Effector memory CD8-positive, alpha-beta T cell (primary cell): ENCODE data around the gene CDH23.

Experiments used
- ATAC-seq: fragments of 150-1000 bp; cut with Tn5 transposase; replicated peaks from 2 replicates; pipeline ENCODE4 v1.10.0; 2021; ENCODE audit warnings: mild to moderate bottlenecking, moderate library complexity
- DNase-seq, 3 experiments: peaks; one replicate each; pipeline ENCODE4 v3.0.0; 2021
- H3K27ac Mint-ChIP-seq, 2 donors: one replicate each; pipeline ENCODE4 v1.8.0; 2022; ENCODE audit warnings: mild to moderate bottlenecking in 2 of 2, mixed read lengths in 2 of 2, moderate library complexity in 2 of 2
- H3K27me3 Mint-ChIP-seq, 2 donors: one replicate each; pipeline ENCODE4 v1.8.0; 2022; ENCODE audit warnings: mixed read lengths in 2 of 2
- H3K36me3 Mint-ChIP-seq: one replicate; pipeline ENCODE4 v1.8.0; 2022; ENCODE audit warnings: mild to moderate bottlenecking, moderate library complexity, mixed read lengths; ENCODE audit not compliant: insufficient read depth
- H3K4me1 Mint-ChIP-seq, 2 donors: one replicate each; pipeline ENCODE4 v1.8.0; 2022; ENCODE audit warnings: low read depth in 2 of 2, mixed read lengths in 2 of 2
- H3K4me3 Mint-ChIP-seq, 2 donors: one replicate each; pipeline ENCODE4 v1.8.0; 2022; ENCODE audit warnings: mild to moderate bottlenecking in 2 of 2, mixed read lengths in 2 of 2, moderate library complexity in 2 of 2
- H3K9me3 Mint-ChIP-seq, 2 donors: one replicate each; pipeline ENCODE4 v1.8.0; 2022; ENCODE audit warnings: mixed read lengths in 2 of 2

The CDH23 gene

DNA sequence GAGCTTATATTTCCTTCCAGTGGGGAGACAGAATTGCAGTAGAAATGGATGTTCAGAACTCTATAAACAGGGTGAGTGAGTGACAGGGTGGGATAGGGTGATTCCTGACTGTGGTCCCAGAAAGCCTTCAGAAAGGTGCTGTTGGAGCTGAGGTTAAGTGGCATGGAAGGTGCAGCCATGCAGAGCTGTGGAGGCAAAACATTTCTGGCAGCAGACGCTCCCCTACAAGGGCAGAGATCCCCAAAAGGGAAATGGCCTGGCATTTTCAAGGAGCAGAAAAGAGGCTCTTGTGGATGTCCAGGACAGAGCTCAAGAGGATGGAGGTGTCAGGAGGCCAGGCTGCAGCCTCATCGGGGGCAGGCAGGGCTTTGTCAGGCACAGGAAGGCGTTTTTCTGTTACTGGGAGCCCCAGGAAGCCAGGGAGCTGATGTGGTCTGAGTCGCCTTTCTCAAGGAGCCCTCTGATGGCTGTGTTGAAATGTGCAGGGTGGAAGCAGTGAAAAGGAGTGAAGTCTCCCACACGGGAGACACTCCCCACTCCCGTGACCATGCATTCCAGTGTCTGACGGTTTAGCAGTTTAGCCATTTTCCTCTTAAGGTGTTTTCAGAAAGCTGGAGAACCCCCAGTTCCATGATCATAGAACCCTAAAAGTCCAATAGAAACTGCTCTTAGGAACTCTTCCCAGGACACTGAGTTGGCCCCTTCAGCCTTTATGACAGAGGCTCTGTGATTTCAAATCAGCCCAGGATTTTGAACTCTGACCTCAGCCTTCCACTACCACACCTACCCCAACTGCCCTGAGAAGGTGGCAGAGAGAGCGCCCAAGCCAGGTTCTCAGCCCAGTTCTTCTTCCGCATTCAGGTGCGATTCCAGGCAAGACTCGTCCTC, 226.6 kb downstream of the CDH23 start:
- no peak for DNase-seq
- no peak for ATAC-seq
- Mint-ChIP-seq H3K27me3 (peaks cover 12 to 60% of the 10 kb centered on the region in 2 donors), H3K4me3 (no peak overlapping the region), H3K27ac (no peak overlapping the region), H3K9me3 (no peaks in the 10 kb centered on the region), H3K4me1 (peaks cover 0 to 2% of the 10 kb centered on the region in 2 donors), H3K36me3 (peaks cover 2% of the 10 kb centered on the region)

DNA sequence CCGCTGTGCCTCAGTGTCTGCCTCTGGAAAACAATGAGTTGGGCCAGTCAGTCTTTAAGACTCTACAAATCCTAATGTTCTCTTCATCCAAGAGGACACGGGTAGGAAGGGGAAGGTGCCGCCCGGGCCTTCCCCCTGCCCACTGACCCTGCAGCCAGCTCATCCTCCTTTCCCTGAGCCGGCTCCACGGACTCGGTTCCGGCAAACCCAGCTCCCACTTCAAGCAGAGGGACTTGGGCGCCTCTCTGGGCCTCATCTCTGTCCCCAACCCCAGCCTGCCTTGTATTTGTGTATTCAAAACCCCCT, 227.2 kb downstream of the CDH23 start:
- Mint-ChIP-seq H3K9me3 (no peaks in the 10 kb centered on the region), H3K4me3 (no peak overlapping the region), H3K27me3 (peaks cover 14 to 55% of the 10 kb centered on the region in 2 donors), H3K27ac (no peak overlapping the region), H3K4me1 (peaks cover 0 to 2% of the 10 kb centered on the region in 2 donors), H3K36me3 (peaks cover 2% of the 10 kb centered on the region)
- DNase-seq: no peak
- no peak for ATAC-seq

GRCh38 chr10:71625445-71626175, 228.9 kb downstream of the CDH23 start:
- H3K9me3 Mint-ChIP-seq: no peaks in the 10 kb centered on the region
- no peaks in the 10 kb centered on the region for H3K36me3 Mint-ChIP-seq
- H3K4me3 Mint-ChIP-seq: no peak overlapping the region
- ATAC-seq: no peak
- peaks cover 0 to 2% of the 10 kb centered on the region in 2 donors for H3K4me1 Mint-ChIP-seq
- no peak for DNase-seq
- H3K27me3 Mint-ChIP-seq: peaks cover 20 to 50% of the 10 kb centered on the region in 2 donors
- H3K27ac Mint-ChIP-seq: no peak overlapping the region

GRCh38 chr10:71627230-71627939, 230.7 kb downstream of the CDH23 start:
- Mint-ChIP-seq H3K27ac (no peak overlapping the region), H3K4me1 (peaks cover 0 to 2% of the 10 kb centered on the region in 2 donors), H3K9me3 (no peaks in the 10 kb centered on the region), H3K4me3 (no peak overlapping the region), H3K36me3 (no peaks in the 10 kb centered on the region), H3K27me3 (peaks cover 20 to 32% of the 10 kb centered on the region in 2 donors)
- no peak for DNase-seq
- ATAC-seq: no peak

- Mint-ChIP-seq H3K4me3 (no peak overlapping the region), H3K9me3 (no peaks in the 10 kb centered on the region), H3K36me3 (no peaks in the 10 kb centered on the region), H3K27ac (no peak overlapping the region), H3K27me3 (peaks cover 16 to 26% of the 10 kb centered on the region in 2 donors), H3K4me1 (peaks cover 0 to 1% of the 10 kb centered on the region in 2 donors)
- DNase-seq: no peak
- ATAC-seq: no peak
Observed at GRCh38 chr10:71627956-71628355, 231.2 kb downstream of the CDH23 start.

DNA sequence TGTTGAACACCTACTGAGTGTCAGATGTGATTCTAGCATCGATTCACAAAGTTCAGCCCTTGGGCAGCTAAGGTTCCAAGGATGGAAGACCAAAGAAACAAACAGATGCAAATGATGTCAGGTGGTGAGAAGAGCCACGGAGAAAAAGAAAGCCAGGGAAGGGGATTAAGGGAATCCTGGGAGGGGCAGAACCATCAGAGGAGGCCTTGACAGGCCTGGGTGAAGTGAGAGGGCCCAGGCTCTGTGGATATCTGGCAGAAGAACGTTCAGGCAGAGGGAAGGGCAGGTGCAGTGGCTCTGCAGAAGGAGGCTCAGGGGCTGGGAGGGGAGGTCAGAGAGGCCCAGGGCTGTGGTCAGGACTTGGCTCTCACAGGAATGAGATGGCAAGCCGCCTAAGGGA, 232.4 kb downstream of the CDH23 start:
- Mint-ChIP-seq H3K9me3 (no peaks in the 10 kb centered on the region), H3K4me3 (no peak overlapping the region), H3K4me1 (no peaks in the 10 kb centered on the region), H3K36me3 (no peaks in the 10 kb centered on the region), H3K27ac (peak overlapping the region in 1 of 2 donors; percentile 6), H3K27me3 (peaks cover 11 to 15% of the 10 kb centered on the region in 2 donors)
- DNase-seq (no peak), ATAC-seq (no peak)

- no peak overlapping the region for H3K4me3 Mint-ChIP-seq
- no peaks in the 10 kb centered on the region for H3K36me3 Mint-ChIP-seq
- H3K4me1 Mint-ChIP-seq: no peaks in the 10 kb centered on the region
- DNase-seq: no peak
- no peaks in the 10 kb centered on the region for H3K9me3 Mint-ChIP-seq
- H3K27me3 Mint-ChIP-seq: peaks cover 8 to 13% of the 10 kb centered on the region in 2 donors
- no peak overlapping the region for H3K27ac Mint-ChIP-seq
- ATAC-seq: no peak
Observed at GRCh38 chr10:71630168-71630567, 233.4 kb downstream of the CDH23 start.

DNA sequence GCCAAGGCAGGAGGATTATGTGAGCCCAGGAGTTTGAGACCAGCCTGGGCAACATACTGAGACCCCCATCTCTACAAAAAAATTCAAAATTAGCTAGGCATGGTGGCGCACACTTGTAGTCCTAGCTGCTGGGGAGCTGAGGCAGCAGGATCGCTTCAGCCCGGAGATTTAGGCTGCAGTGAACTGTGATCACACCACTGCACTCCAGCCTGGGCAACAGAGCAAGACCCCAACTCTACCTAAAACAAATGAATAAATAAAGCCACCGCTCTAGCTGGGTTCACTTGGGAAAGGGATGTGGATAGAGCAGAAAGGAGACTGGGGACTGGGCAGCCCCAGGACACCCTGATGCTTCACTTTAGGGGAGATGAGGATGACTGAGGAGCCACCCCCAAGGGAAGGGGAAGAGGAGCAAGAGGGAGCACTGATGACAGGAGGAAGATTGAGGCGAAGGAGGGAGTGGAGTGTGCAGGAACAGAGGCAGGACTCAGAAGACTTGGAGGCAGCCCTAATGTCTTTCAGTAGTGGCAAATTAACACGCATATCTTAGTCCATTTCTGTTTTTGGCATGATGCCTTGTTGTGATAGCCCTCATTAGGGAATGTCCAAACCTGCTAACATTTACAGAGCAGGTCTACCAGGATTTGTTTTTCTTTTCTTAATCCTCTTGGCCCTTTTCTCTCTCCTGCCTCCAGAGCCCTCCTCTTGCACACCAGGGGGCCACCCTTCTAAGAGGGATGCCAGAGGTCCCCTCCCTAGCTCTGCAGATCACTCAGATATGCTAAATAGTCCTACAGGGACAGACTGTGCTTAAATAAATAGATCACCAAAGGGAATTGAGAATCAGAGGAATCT, 234.5 kb downstream of the CDH23 start:
- H3K27me3 Mint-ChIP-seq: peaks cover 8 to 13% of the 10 kb centered on the region in 2 donors
- H3K36me3 Mint-ChIP-seq: peaks cover 2% of the 10 kb centered on the region
- H3K4me1 Mint-ChIP-seq: no peaks in the 10 kb centered on the region
- H3K27ac Mint-ChIP-seq: no peak overlapping the region
- no peak for DNase-seq
- ATAC-seq: no peak
- H3K9me3 Mint-ChIP-seq: no peaks in the 10 kb centered on the region
- no peak overlapping the region for H3K4me3 Mint-ChIP-seq

DNA sequence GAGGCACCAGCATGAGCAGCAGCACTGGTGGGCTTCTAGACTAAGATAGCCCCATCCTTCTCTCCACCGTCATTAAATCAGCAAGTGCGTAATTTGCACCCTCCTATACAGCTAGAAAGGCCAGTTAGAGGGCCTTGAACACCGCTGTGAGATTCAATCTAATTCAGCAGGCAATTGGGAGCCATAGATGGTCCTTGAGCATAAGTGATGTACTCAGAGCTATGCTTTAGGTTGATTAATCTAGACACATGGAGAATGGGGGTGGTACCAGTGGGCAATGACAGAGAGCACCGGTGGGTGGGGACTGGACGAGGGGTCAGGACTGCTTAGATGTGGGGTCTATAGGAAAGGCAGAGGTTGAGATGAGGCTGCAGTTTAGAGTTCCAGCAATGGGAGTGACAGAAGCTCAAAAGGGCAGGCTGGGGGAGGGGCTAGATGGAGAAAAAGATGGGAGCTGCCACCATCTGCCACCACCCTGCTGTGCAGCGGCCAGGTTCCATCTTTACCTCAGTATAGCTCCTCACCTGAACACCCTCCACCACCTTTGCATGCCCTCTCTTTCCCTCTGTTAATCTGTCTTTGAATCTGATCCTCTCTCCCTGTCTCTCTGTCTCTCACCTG, 235.6 kb downstream of the CDH23 start:
- H3K4me1 Mint-ChIP-seq: no peaks in the 10 kb centered on the region
- no peaks in the 10 kb centered on the region for H3K9me3 Mint-ChIP-seq
- no peak for DNase-seq
- no peak overlapping the region for H3K27ac Mint-ChIP-seq
- H3K36me3 Mint-ChIP-seq: peaks cover 2% of the 10 kb centered on the region
- peaks cover 8% of the 10 kb centered on the region in 2 donors for H3K27me3 Mint-ChIP-seq
- no peak for ATAC-seq
- no peak overlapping the region for H3K4me3 Mint-ChIP-seq

- Mint-ChIP-seq H3K4me3 (no peak overlapping the region), H3K36me3 (peaks cover 2% of the 10 kb centered on the region), H3K27ac (no peak overlapping the region), H3K9me3 (no peaks in the 10 kb centered on the region), H3K4me1 (peaks cover 0 to 4% of the 10 kb centered on the region in 2 donors), H3K27me3 (peaks cover under 1 to 8% of the 10 kb centered on the region in 2 donors)
- no peak for ATAC-seq
- no peak for DNase-seq
Observed at GRCh38 chr10:71632896-71633600, 236.3 kb downstream of the CDH23 start.

DNA sequence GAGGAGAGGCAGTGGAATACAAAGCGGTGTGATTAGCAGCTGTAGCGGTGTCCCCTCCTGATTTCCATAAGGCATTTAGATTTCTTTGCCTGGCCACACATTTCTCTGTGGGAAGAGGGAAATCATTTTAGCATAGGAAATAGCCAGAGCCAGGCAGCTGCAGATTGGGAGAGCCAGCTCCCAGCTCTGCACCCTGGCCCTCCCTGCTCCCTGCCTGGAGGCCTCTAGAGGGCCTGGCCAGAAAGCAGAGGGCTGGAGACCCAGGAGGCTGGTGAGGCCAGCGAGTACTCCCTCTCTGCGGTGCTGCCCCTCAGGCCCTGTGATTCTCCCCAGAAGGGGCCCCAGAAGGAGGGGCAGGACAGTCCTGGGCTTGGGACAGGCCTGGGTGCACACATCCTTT, 237.2 kb downstream of the CDH23 start:
- no peak overlapping the region for H3K4me3 Mint-ChIP-seq
- peaks cover 0 to 6% of the 10 kb centered on the region in 2 donors for H3K27me3 Mint-ChIP-seq
- ATAC-seq (no peak), DNase-seq (no peak)
- no peak overlapping the region for H3K27ac Mint-ChIP-seq
- H3K9me3 Mint-ChIP-seq: no peaks in the 10 kb centered on the region
- H3K4me1 Mint-ChIP-seq: peaks cover 0 to 8% of the 10 kb centered on the region in 2 donors
- H3K36me3 Mint-ChIP-seq: peaks cover 2% of the 10 kb centered on the region

- peaks cover 0 to 8% of the 10 kb centered on the region in 2 donors for H3K4me1 Mint-ChIP-seq
- no peak overlapping the region for H3K4me3 Mint-ChIP-seq
- ATAC-seq: no peak
- H3K27me3 Mint-ChIP-seq: no peaks in the 10 kb centered on the region
- no peaks in the 10 kb centered on the region for H3K9me3 Mint-ChIP-seq
- peaks cover 2% of the 10 kb centered on the region for H3K36me3 Mint-ChIP-seq
- H3K27ac Mint-ChIP-seq: no peak overlapping the region
- no peak for DNase-seq
Observed at GRCh38 chr10:71634531-71635164, 237.9 kb downstream of the CDH23 start.
